GM23338 (cell line): ENCODE results near the gene GAS1. TPM values are rescaled to one million over a fixed set of nuclear protein-coding genes. Genes with fewer than 3 reads are reported as not detected.

Source experiments
- ATAC-seq: fragments of 200-7000 bp; cut with Tn5 transposase; 3 replicates; pipeline ENCODE4 v1.9.1; 2020
- DNase-seq: peaks from one replicate; pipeline ENCODE4 v3.0.0-alpha.2; 2015; ENCODE audit warnings: low spot score
- H2AFZ ChIP-seq: fragments of 200-600 bp; sonication (generic); 2 replicates; pipeline ENCODE4 v1.8.0; 2016; ENCODE audit warnings: antibody characterized with exemption, mild to moderate bottlenecking, moderate library complexity
- H3F3A ChIP-seq: fragments of 200-600 bp; sonication (generic); replicated peaks from 2 replicates; pipeline ENCODE4 v1.8.0; 2017; ENCODE audit warnings: antibody characterized with exemption, mixed run types, low read depth
- H3K27ac ChIP-seq: fragments of 200-600 bp; sonication (generic); 2 replicates; pipeline ENCODE4 v1.6.1; 2016; ENCODE audit warnings: low read depth
- H3K27me3 ChIP-seq: fragments of 200-600 bp; sonication (generic); 2 replicates; pipeline ENCODE4 v1.8.0; 2016; ENCODE audit warnings: mild to moderate bottlenecking, mixed run types, moderate library complexity; ENCODE audit not compliant: insufficient read depth
- H3K36me3 ChIP-seq: fragments of 200-600 bp; sonication (generic); 2 replicates; pipeline ENCODE4 v1.8.0; 2016; ENCODE audit warnings: mild to moderate bottlenecking; ENCODE audit not compliant: insufficient read depth
- H3K4me1 ChIP-seq: fragments of 200-600 bp; sonication (generic); 2 replicates; pipeline ENCODE4 v1.8.0; 2016; ENCODE audit warnings: mild to moderate bottlenecking, moderate library complexity; ENCODE audit not compliant: insufficient read depth
- H3K4me2 ChIP-seq: fragments of 200-600 bp; sonication (generic); 2 replicates; pipeline ENCODE4 v1.7.1; 2017; ENCODE audit warnings: mixed run types
- H3K4me3 ChIP-seq: fragments of 200-600 bp; sonication (generic); 2 replicates; pipeline ENCODE4 v1.6.1; 2016; ENCODE audit warnings: mixed run types
- H3K79me2 ChIP-seq: fragments of 200-600 bp; sonication (generic); replicated peaks from 2 replicates; pipeline ENCODE4 v1.8.0; 2017; ENCODE audit warnings: mild to moderate bottlenecking; ENCODE audit not compliant: insufficient read depth
- H3K9me2 ChIP-seq: fragments of 200-600 bp; sonication (generic); 2 replicates; pipeline ENCODE4 v1.8.0; 2017; ENCODE audit not compliant: insufficient read depth
- H4K20me1 ChIP-seq: fragments of 200-600 bp; sonication (generic); replicated peaks from 2 replicates; pipeline ENCODE4 v1.8.0; 2017; ENCODE audit warnings: mild to moderate bottlenecking; ENCODE audit not compliant: insufficient read depth
- H3K27ac Mint-ChIP-seq: 2 replicates; pipeline ENCODE4 v1.8.0; 2020; ENCODE audit warnings: inconsistent platforms, mild to moderate bottlenecking, moderate library complexity, mixed read lengths
- H3K27me3 Mint-ChIP-seq: 3 replicates; pipeline ENCODE4 v1.8.0; 2022; ENCODE audit warnings: low read depth, mild to moderate bottlenecking, moderate library complexity, mixed read lengths, inconsistent platforms; ENCODE audit not compliant: insufficient read depth, poor library complexity
- H3K36me3 Mint-ChIP-seq: 3 replicates; pipeline ENCODE4 v1.8.0; 2021; ENCODE audit warnings: low read depth, mild to moderate bottlenecking, inconsistent platforms, moderate library complexity, mixed read lengths
- H3K4me1 Mint-ChIP-seq: 3 replicates; pipeline ENCODE4 v1.8.0; 2020; ENCODE audit warnings: mild to moderate bottlenecking, inconsistent platforms, mixed read lengths
- H3K4me3 Mint-ChIP-seq: 3 replicates; pipeline ENCODE4 v1.8.0; 2021; ENCODE audit warnings: moderate library complexity, mild to moderate bottlenecking, inconsistent platforms, mixed read lengths
- H3K9me3 Mint-ChIP-seq: 3 replicates; pipeline ENCODE4 v1.8.0; 2020; ENCODE audit warnings: moderate library complexity, mild to moderate bottlenecking, inconsistent platforms, mixed read lengths
- CREB1 ChIP-seq: fragments of 250-450 bp; sonication (Bioruptor Pico); IDR thresholded peaks from 2 replicates; pipeline ENCODE4 v1.5.0; 2020; ENCODE audit warnings: low read depth, mild to moderate bottlenecking, moderate library complexity
- ETS1 ChIP-seq: IDR thresholded peaks from 2 replicates; pipeline ENCODE4 v1.6.1; 2016; ENCODE audit warnings: antibody characterized with exemption
- EZH2 ChIP-seq: fragments of 200-600 bp; sonication (generic); IDR thresholded peaks from one replicate; pipeline ENCODE4 v1.8.0; 2017; ENCODE audit warnings: antibody characterized with exemption, mild to moderate bottlenecking, low read depth; ENCODE audit not compliant: unreplicated experiment
- EZH2phosphoT487 ChIP-seq: fragments of 200-600 bp; sonication (generic); IDR thresholded peaks from one replicate; pipeline ENCODE4 v1.8.1; 2018; ENCODE audit warnings: antibody characterized with exemption; ENCODE audit not compliant: unreplicated experiment
- NANOG ChIP-seq: IDR thresholded peaks from 2 replicates; pipeline ENCODE4 v1.6.1; 2016; ENCODE audit warnings: antibody characterized with exemption, borderline replicate concordance
- POLR2AphosphoS5 ChIP-seq: IDR thresholded peaks from 2 replicates; pipeline ENCODE4 v1.6.1; 2016; ENCODE audit warnings: antibody characterized with exemption, low read depth
- REST ChIP-seq: IDR thresholded peaks from one replicate; pipeline ENCODE4 v1.6.1; 2018; ENCODE audit warnings: antibody characterized with exemption; ENCODE audit not compliant: unreplicated experiment
- STAT1 ChIP-seq: IDR thresholded peaks from one replicate; pipeline ENCODE4 v1.6.1; 2016; ENCODE audit warnings: antibody characterized with exemption; ENCODE audit not compliant: unreplicated experiment
- ZNF331 ChIP-seq: fragments of 250-450 bp; sonication (Bioruptor Pico); IDR thresholded peaks from 2 replicates; pipeline ENCODE4 v1.5.0; 2020; ENCODE audit warnings: low read depth, mild to moderate bottlenecking, moderate library complexity
- ZNF462 ChIP-seq: fragments of 250-450 bp; sonication (Bioruptor Pico); IDR thresholded peaks from 2 replicates; pipeline ENCODE4 v1.5.0; 2020; ENCODE audit warnings: mild to moderate bottlenecking, moderate library complexity
- polyA plus RNA-seq: library from polyadenylated mRNA; unstranded; fragments of >200 nt; fragmentation: Nextera tagmentation; extraction: Ambion mirVana; gene quantifications from 2 replicates; pipeline ENCODE4 v1.2.1, GENCODE V29; 2016
- total RNA-seq: library from RNA; depleted of rRNA; stranded (reverse); fragments of >200 nt; shearing (Covaris generic); gene quantifications from 2 replicates; pipeline ENCODE4 v1.2.3, GENCODE V29; 2014

The GAS1 gene
- total and polyA plus RNA-seq, 2 experiments from 2014 or later = 1.4 to 7.7 TPM

GRCh38 chr9:86971742-86972141, 24.4 kb upstream of the GAS1 start (continued):
- TF ChIP-seq REST (no peak), ZNF331 (CRISPR knock-in tag) (no peak)

- Histone ChIP-seq H3K4me1 (no peaks in the 10 kb centered on the region; the same call in 1 of the 2 replicates), H3K36me3 (no peaks in the 10 kb centered on the region), H3K4me3 (no peak overlapping the region), H3K27ac (no peak overlapping the region), H4K20me1 (no peaks in the 10 kb centered on the region), H3K4me2 (no peak overlapping the region), H3K27me3 (no peaks in the 10 kb centered on the region), H2AFZ (no peak overlapping the region), H3K79me2 (no peaks in the 10 kb centered on the region), H3K9me2 (no peaks in the 10 kb centered on the region), H3F3A (no peaks in the 10 kb centered on the region)
- peaks cover 2% of the 10 kb centered on the region for H3K27me3 Mint-ChIP-seq
- no peaks in the 10 kb centered on the region for H3K36me3 Mint-ChIP-seq
- no peak overlapping the region for H3K4me3 Mint-ChIP-seq
- peaks cover 9% of the 10 kb centered on the region; the same call in 2 of the 3 replicates for H3K4me1 Mint-ChIP-seq
- H3K9me3 Mint-ChIP-seq = no peaks in the 10 kb centered on the region
- H3K27ac Mint-ChIP-seq = no peak overlapping the region
- ATAC-seq = no peak
- DNase-seq = no peak
- TF ChIP-seq STAT1 = no peak
- TF ChIP-seq NANOG = no peak
- TF ChIP-seq CREB1 (CRISPR knock-in tag) = no peak
- TF ChIP-seq ZNF331 (CRISPR knock-in tag) = no peak
- TF ChIP-seq ETS1 = no peak
- TF ChIP-seq POLR2AphosphoS5 = no peak
- no peak for TF ChIP-seq EZH2phosphoT487
- no peak for TF ChIP-seq EZH2
- no peak for TF ChIP-seq ZNF462 (CRISPR knock-in tag)
- TF ChIP-seq REST = no peak
Measured at GRCh38 chr9:86968258-86968920, 21.1 kb upstream of the GAS1 start.
